SK-N-SH (cell line): ENCODE measurements around the gene TAF6. TPM values are rescaled to one million over a fixed set of nuclear protein-coding genes. Genes with fewer than 3 reads are reported as not detected.

ENCODE experiments used
- CTCF ChIA-PET: fragments of 300-600, 350-600 bp; formaldehyde crosslinking; extraction: SDS; loops from one replicate; lab custom pipeline; 2021; lab: Yijun Ruan, JAX
- POLR2A ChIA-PET: fragments of 350-600 bp; sonication (Branson Sonifier 250); formaldehyde crosslinking; extraction: SDS; loops from one replicate; lab custom pipeline; 2020; ENCODE audit warnings: antibody characterized with exemption, inconsistent platforms; lab: Yijun Ruan, JAX
- DNase-seq: peaks from one replicate; pipeline ENCODE4 v3.0.0; 2012
- H2AFZ ChIP-seq: fragments of 200-600 bp; sonication (generic); 2 replicates; pipeline ENCODE4 v1.8.1; 2016; ENCODE audit warnings: antibody characterized with exemption, mild to moderate bottlenecking, low read depth
- H3F3A ChIP-seq: fragments of 200-600 bp; sonication (generic); replicated peaks from 2 replicates; pipeline ENCODE3; 2016; ENCODE audit warnings: antibody characterized with exemption, mild to moderate bottlenecking; ENCODE audit not compliant: insufficient read depth
- H3K27ac ChIP-seq, 2 experiments: fragments of 200-500 bp in 1 of 2; fragments of 200-600 bp in 1 of 2; sonication (Bioruptor generic) in 1 of 2; sonication (generic), shearing (Covaris generic) in 1 of 2; 2 replicates each; pipeline versions ENCODE4 v1.5.1 to v1.6.1; 2014 to 2016; ENCODE audit warnings: low read depth in 2 of 2, inconsistent platforms in 1 of 2, low read length in 1 of 2, mild to moderate bottlenecking in 1 of 2, mixed read lengths in 1 of 2
- H3K27me3 ChIP-seq: fragments of 200-600 bp; sonication (generic), shearing (Covaris generic); 2 replicates; pipeline ENCODE4 v1.6.1; 2016; ENCODE audit warnings: mixed run types; ENCODE audit not compliant: insufficient read depth
- H3K36me3 ChIP-seq, 2 experiments: fragments of 200-500 bp in 1 of 2; fragments of 200-600 bp in 1 of 2; sonication (Bioruptor generic) in 1 of 2; sonication (generic) in 1 of 2; replicated peaks in 1 of 2; 2 replicates each; pipeline versions ENCODE3 to v1.5.1; 2014 to 2016; ENCODE audit warnings: low read length in 1 of 2, mild to moderate bottlenecking in 1 of 2; ENCODE audit not compliant: insufficient read depth in 2 of 2, control insufficient read depth in 1 of 2
- H3K4me1 ChIP-seq, 2 experiments: fragments of 200-500 bp in 1 of 2; fragments of 200-600 bp in 1 of 2; sonication (Bioruptor generic) in 1 of 2; sonication (generic), shearing (Covaris generic) in 1 of 2; 2 replicates each; pipeline versions ENCODE4 v1.5.1 to v1.6.1; 2014 to 2016; ENCODE audit warnings: low read depth in 1 of 2, low read length in 1 of 2, mixed run types in 1 of 2; ENCODE audit not compliant: insufficient read depth in 2 of 2, control insufficient read depth in 1 of 2
- H3K4me2 ChIP-seq: fragments of 200-600 bp; sonication (generic), shearing (Covaris generic); 2 replicates; pipeline ENCODE4 v1.6.1; 2017; ENCODE audit warnings: mixed run types
- H3K4me3 ChIP-seq, 2 experiments: fragments of 200-500 bp in 1 of 2; fragments of 200-600 bp in 1 of 2; sonication (Bioruptor generic) in 1 of 2; sonication (generic), shearing (Covaris generic) in 1 of 2; 2 replicates each; pipeline versions ENCODE4 v1.5.1 to v1.8.1; 2014 to 2016; ENCODE audit warnings: low read depth in 2 of 2, inconsistent platforms in 1 of 2, low read length in 1 of 2, mild to moderate bottlenecking in 1 of 2, mixed read lengths in 1 of 2, moderate library complexity in 1 of 2
- H3K79me2 ChIP-seq: fragments of 200-600 bp; sonication (generic); 2 replicates; pipeline ENCODE4 v1.8.1; 2017; ENCODE audit warnings: mild to moderate bottlenecking; ENCODE audit not compliant: insufficient read depth
- H3K9ac ChIP-seq: fragments of 200-600 bp; sonication (generic); 2 replicates; pipeline ENCODE4 v1.6.1; 2017; ENCODE audit warnings: mixed run types
- H3K9me2 ChIP-seq: fragments of 200-600 bp; sonication (generic); 2 replicates; pipeline ENCODE4 v1.6.1; 2017; ENCODE audit warnings: mixed run types
- H3K9me3 ChIP-seq: fragments of 200-600 bp; sonication (generic); 2 replicates; pipeline ENCODE4 v1.6.1; 2017; ENCODE audit warnings: mixed run types, mild to moderate bottlenecking, moderate library complexity
- H4K20me1 ChIP-seq: fragments of 200-600 bp; sonication (generic); 2 replicates; pipeline ENCODE4 v1.6.1; 2017; ENCODE audit warnings: mild to moderate bottlenecking, mixed run types; ENCODE audit not compliant: insufficient read depth
- CHD2 ChIP-seq: fragments of 150-350 bp; IDR thresholded peaks from 2 replicates; pipeline ENCODE4 v1.6.1; 2018; ENCODE audit warnings: low read length; ENCODE audit not compliant: partially characterized antibody
- ELF1 ChIP-seq: IDR thresholded peaks from 2 replicates; pipeline ENCODE4 v1.4.0; 2012
- EP300 ChIP-seq, 2 experiments: IDR thresholded peaks; 2 replicates each; pipeline versions ENCODE4 v1.4.0 to v1.6.1; 2012; ENCODE audit warnings: borderline replicate concordance in 1 of 2, low read depth in 1 of 2, low read length in 1 of 2
- EZH2phosphoT487 ChIP-seq: fragments of 200-600 bp; sonication (generic); IDR thresholded peaks from 2 replicates; pipeline ENCODE4 v1.6.1; 2017; ENCODE audit warnings: low read depth, mixed run types, mild to moderate bottlenecking, antibody characterized with exemption, moderate library complexity, borderline replicate concordance
- FOSL2 ChIP-seq: IDR thresholded peaks from 2 replicates; pipeline ENCODE4 v1.4.0; 2012; ENCODE audit warnings: low read depth, mild to moderate bottlenecking, moderate library complexity, borderline replicate concordance
- FOXJ3 ChIP-seq: sonication (generic); formaldehyde crosslinking; IDR thresholded peaks from 2 replicates; pipeline ENCODE4 v1.5.1; 2020; ENCODE audit warnings: mild to moderate bottlenecking, missing genetic modification reagents
- FOXM1 ChIP-seq: IDR thresholded peaks from 2 replicates; pipeline ENCODE4 v1.4.0; 2012; ENCODE audit warnings: low read depth, mild to moderate bottlenecking
- GABPA ChIP-seq: IDR thresholded peaks from 2 replicates; pipeline ENCODE4 v1.4.0; 2012; ENCODE audit warnings: low read depth, mild to moderate bottlenecking
- GATA2 ChIP-seq: sonication (generic); formaldehyde crosslinking; IDR thresholded peaks from 2 replicates; pipeline ENCODE4 v1.5.0; 2020; ENCODE audit warnings: mild to moderate bottlenecking, missing genetic modification reagents
- JUND ChIP-seq: IDR thresholded peaks from 2 replicates; pipeline ENCODE4 v1.4.0; 2012
- NFIC ChIP-seq: IDR thresholded peaks from 2 replicates; pipeline ENCODE4 v1.4.0; 2012; ENCODE audit warnings: borderline replicate concordance
- NRF1 ChIP-seq: IDR thresholded peaks from 2 replicates; pipeline ENCODE4 v1.6.1; 2012; ENCODE audit warnings: low read depth, mild to moderate bottlenecking, low read length
- POLR2AphosphoS5 ChIP-seq: IDR thresholded peaks from 2 replicates; pipeline ENCODE4 v1.6.1; 2012; ENCODE audit warnings: low read depth, low read length
- RAD21 ChIP-seq: IDR thresholded peaks from 2 replicates; pipeline ENCODE4 v1.6.1; 2012; ENCODE audit warnings: mild to moderate bottlenecking, low read length
- RCOR1 ChIP-seq: fragments of 150-350 bp; IDR thresholded peaks from 2 replicates; pipeline ENCODE4 v1.6.1; 2017; ENCODE audit warnings: antibody characterized with exemption, low read length
- RXRA ChIP-seq: IDR thresholded peaks from 2 replicates; pipeline ENCODE4 v1.4.0; 2012; ENCODE audit warnings: low read depth, mild to moderate bottlenecking, borderline replicate concordance
- SIN3A ChIP-seq: IDR thresholded peaks from 2 replicates; pipeline ENCODE4 v1.6.1; 2012; ENCODE audit warnings: low read depth, mild to moderate bottlenecking, low read length, moderate library complexity, borderline replicate concordance
- SMC3 ChIP-seq: IDR thresholded peaks from 2 replicates; pipeline ENCODE4 v1.6.1; 2012; ENCODE audit warnings: low read depth, low read length, improper control_type of control experiment
- TEAD4 ChIP-seq: IDR thresholded peaks from 2 replicates; pipeline ENCODE4 v1.4.0; 2012; ENCODE audit warnings: mild to moderate bottlenecking, borderline replicate concordance; ENCODE audit not compliant: insufficient read depth
- USF2 ChIP-seq: fragments of 150-350 bp; IDR thresholded peaks from 2 replicates; pipeline ENCODE4 v1.6.1; 2017; ENCODE audit warnings: antibody characterized with exemption, low read length, low read depth, borderline replicate concordance
- YY1 ChIP-seq: IDR thresholded peaks from 2 replicates; pipeline ENCODE4 v1.4.0; 2012; ENCODE audit warnings: low read depth, mild to moderate bottlenecking
- WGBS: methylation state at CpG from one replicate; pipeline ENCODE4 v1.1.6; 2017; ENCODE audit warnings: low lambda C conversion rate; 5-methylcytosine and 5-hydroxymethylcytosine counted together
- polyA plus RNA-seq, 3 experiments: library from polyadenylated mRNA; depleted of rRNA; stranded (reverse); fragments of >200 nt; gene quantifications; 2 replicates each; pipeline ENCODE4 v1.2.3, GENCODE V29; 2012
- TF ChIP-seq, protein P1 (sequence below): fragments of 200-600 bp; sonication (generic); IDR thresholded peaks from 2 replicates; pipeline ENCODE4 v1.6.1; 2017; ENCODE audit warnings: antibody characterized with exemption, mild to moderate bottlenecking, moderate library complexity
- TF ChIP-seq, protein P2 (sequence below): IDR thresholded peaks from 2 replicates; pipeline ENCODE4 v1.4.0; 2012; ENCODE audit warnings: low read depth
- TF ChIP-seq, protein P3 (sequence below): IDR thresholded peaks from 2 replicates; pipeline ENCODE4 v1.6.1; 2012; ENCODE audit warnings: mild to moderate bottlenecking, low read depth, low read length, moderate library complexity
- TF ChIP-seq, protein P4 (sequence below): IDR thresholded peaks from 2 replicates; pipeline ENCODE4; 2012

TAF6 gene
- polyA plus RNA-seq, 1 of the 3 experiments (the other 2 are of a cell fraction): 70.5 TPM

- CTCF ChIA-PET: interaction anchor here (0.6 to 3.9 kb wide), 8 partner anchors 9 to 539 kb away, joined by 3 to 33 read pairs (median 3); partner anchors contain the start of genes GPC2, LAMTOR4 and STAG3
- 19% methylated on average over 28 of the region's 32 CpGs for WGBS
- no peaks in the 10 kb centered on the region for H3K9me3 ChIP-seq
- H3F3A ChIP-seq: peaks cover 13% of the 10 kb centered on the region
- H2AFZ ChIP-seq: no peak overlapping the region
- H3K9ac ChIP-seq: peak overlapping the region; percentile 85
- peak overlapping the region; percentile 100 for H3K4me2 ChIP-seq
- H3K27me3 ChIP-seq: no peaks in the 10 kb centered on the region
- peaks cover 27 to 39% of the 10 kb centered on the region in 2 experiments for H3K36me3 ChIP-seq
- H3K27ac ChIP-seq: peak overlapping the region; percentile 36 to 62; a peak in 3 of 4 replicates
- peaks cover 20% of the 10 kb centered on the region for H4K20me1 ChIP-seq
- H3K4me1 ChIP-seq: peaks cover 11 to 19% of the 10 kb centered on the region in 2 experiments; a peak in 2 of 4 replicates
- H3K9me2 ChIP-seq: no peaks in the 10 kb centered on the region
- POLR2A ChIA-PET: interaction anchor here (0.9 to 4.3 kb wide), 4 partner anchors 9 to 115 kb away, joined by 3 to 25 read pairs (median 6); partner anchors contain the start of genes GPC2, LAMTOR4 and STAG3
- peak overlapping the region; percentile 87 to 93 for H3K4me3 ChIP-seq
- peak; percentile 70 for DNase-seq
- H3K79me2 ChIP-seq: peaks cover 45% of the 10 kb centered on the region
- TF ChIP-seq CHD2: no peak
- no peak for TF ChIP-seq RXRA
- no peak for TF ChIP-seq FOXJ3 (CRISPR knock-in tag)
- no peak for TF ChIP-seq RAD21
- no peak for TF ChIP-seq FOXM1
- TF ChIP-seq, protein P1, sequence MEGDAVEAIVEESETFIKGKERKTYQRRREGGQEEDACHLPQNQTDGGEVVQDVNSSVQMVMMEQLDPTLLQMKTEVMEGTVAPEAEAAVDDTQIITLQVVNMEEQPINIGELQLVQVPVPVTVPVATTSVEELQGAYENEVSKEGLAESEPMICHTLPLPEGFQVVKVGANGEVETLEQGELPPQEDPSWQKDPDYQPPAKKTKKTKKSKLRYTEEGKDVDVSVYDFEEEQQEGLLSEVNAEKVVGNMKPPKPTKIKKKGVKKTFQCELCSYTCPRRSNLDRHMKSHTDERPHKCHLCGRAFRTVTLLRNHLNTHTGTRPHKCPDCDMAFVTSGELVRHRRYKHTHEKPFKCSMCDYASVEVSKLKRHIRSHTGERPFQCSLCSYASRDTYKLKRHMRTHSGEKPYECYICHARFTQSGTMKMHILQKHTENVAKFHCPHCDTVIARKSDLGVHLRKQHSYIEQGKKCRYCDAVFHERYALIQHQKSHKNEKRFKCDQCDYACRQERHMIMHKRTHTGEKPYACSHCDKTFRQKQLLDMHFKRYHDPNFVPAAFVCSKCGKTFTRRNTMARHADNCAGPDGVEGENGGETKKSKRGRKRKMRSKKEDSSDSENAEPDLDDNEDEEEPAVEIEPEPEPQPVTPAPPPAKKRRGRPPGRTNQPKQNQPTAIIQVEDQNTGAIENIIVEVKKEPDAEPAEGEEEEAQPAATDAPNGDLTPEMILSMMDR: peak; percentile 44
- TF ChIP-seq ELF1: 0 out of 2 replicates have a peak, but pooled peaks have one; percentile 24
- TF ChIP-seq YY1: no peak
- peak; percentile 8; the same call in 1 of the 2 replicates for TF ChIP-seq FOSL2
- TF ChIP-seq SIN3A: 0 out of 2 replicates have a peak, but pooled peaks have one; percentile 34
- no peak for TF ChIP-seq GATA2
- no peak for TF ChIP-seq JUND
- no peak for TF ChIP-seq EZH2phosphoT487
- TF ChIP-seq, protein P2, sequence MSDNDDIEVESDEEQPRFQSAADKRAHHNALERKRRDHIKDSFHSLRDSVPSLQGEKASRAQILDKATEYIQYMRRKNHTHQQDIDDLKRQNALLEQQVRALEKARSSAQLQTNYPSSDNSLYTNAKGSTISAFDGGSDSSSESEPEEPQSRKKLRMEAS: peak; percentile 51
- TF ChIP-seq NRF1: no peak
- TF ChIP-seq, protein P3, sequence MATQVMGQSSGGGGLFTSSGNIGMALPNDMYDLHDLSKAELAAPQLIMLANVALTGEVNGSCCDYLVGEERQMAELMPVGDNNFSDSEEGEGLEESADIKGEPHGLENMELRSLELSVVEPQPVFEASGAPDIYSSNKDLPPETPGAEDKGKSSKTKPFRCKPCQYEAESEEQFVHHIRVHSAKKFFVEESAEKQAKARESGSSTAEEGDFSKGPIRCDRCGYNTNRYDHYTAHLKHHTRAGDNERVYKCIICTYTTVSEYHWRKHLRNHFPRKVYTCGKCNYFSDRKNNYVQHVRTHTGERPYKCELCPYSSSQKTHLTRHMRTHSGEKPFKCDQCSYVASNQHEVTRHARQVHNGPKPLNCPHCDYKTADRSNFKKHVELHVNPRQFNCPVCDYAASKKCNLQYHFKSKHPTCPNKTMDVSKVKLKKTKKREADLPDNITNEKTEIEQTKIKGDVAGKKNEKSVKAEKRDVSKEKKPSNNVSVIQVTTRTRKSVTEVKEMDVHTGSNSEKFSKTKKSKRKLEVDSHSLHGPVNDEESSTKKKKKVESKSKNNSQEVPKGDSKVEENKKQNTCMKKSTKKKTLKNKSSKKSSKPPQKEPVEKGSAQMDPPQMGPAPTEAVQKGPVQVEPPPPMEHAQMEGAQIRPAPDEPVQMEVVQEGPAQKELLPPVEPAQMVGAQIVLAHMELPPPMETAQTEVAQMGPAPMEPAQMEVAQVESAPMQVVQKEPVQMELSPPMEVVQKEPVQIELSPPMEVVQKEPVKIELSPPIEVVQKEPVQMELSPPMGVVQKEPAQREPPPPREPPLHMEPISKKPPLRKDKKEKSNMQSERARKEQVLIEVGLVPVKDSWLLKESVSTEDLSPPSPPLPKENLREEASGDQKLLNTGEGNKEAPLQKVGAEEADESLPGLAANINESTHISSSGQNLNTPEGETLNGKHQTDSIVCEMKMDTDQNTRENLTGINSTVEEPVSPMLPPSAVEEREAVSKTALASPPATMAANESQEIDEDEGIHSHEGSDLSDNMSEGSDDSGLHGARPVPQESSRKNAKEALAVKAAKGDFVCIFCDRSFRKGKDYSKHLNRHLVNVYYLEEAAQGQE: no peak
- TF ChIP-seq NFIC: no peak
- TF ChIP-seq POLR2AphosphoS5: no peak; the same call in 1 of the 2 replicates
- TF ChIP-seq, protein P4, sequence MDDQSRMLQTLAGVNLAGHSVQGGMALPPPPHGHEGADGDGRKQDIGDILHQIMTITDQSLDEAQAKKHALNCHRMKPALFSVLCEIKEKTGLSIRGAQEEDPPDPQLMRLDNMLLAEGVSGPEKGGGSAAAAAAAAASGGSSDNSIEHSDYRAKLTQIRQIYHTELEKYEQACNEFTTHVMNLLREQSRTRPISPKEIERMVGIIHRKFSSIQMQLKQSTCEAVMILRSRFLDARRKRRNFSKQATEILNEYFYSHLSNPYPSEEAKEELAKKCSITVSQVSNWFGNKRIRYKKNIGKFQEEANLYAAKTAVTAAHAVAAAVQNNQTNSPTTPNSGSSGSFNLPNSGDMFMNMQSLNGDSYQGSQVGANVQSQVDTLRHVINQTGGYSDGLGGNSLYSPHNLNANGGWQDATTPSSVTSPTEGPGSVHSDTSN: peak; percentile 20; the same call in 1 of the 2 replicates
- TF ChIP-seq GABPA: no peak
- no peak for TF ChIP-seq USF2
- TF ChIP-seq EP300 (IDR thresholded peaks at IDR 0.05; ENCODE audit: borderline replicate concordance in 1 of 2, low read depth in 1 of 2, low read length in 1 of 2): no peak
- no peak for TF ChIP-seq TEAD4
- no peak for TF ChIP-seq SMC3
- TF ChIP-seq RCOR1: no peak
These were observed 38.4 kb upstream of the TAF6 start for GRCh38 chr7:100157334-100158228.
